Stimulated activated CD8-positive, alpha-beta memory T cell treated with anti-CD3 and anti-CD28 coated beads, Interleukin-12 subunit alpha, Interleukin-12 subunit beta, amount 100 ng/mL, for 24 hours (primary cell): Measurements from ENCODE around the gene MPO.

ENCODE experiments used
- DNase-seq: peaks from one replicate; pipeline ENCODE4 v3.0.0-alpha.2; 2020; ENCODE audit errors: extremely low read depth

Gene MPO

GRCh38 chr17:58236394-58236793 lies 44.3 kb downstream of the MPO start:
- DNase-seq: no peak

GRCh38 chr17:58235821-58236220 lies 44.9 kb downstream of the MPO start:
- no peak for DNase-seq

GRCh38 chr17:58234512-58234911 lies 46.2 kb downstream of the MPO start:
- DNase-seq: no peak

- no peak for DNase-seq
Measured at GRCh38 chr17:58233543-58233942, 47.2 kb downstream of the MPO start.

GRCh38 chr17:58232707-58233156 lies 48.0 kb downstream of the MPO start:
- DNase-seq: no peak

GRCh38 chr17:58231641-58232040 lies 49.1 kb downstream of the MPO start:
- no peak for DNase-seq

GRCh38 chr17:58229881-58230280 lies 50.9 kb downstream of the MPO start:
- no peak for DNase-seq

- no peak for DNase-seq
Measured at GRCh38 chr17:58229384-58229783, 51.4 kb downstream of the MPO start.

GRCh38 chr17:58228679-58229078 lies 52.1 kb downstream of the MPO start:
- no peak for DNase-seq

- no peak for DNase-seq
Measured at GRCh38 chr17:58227733-58228132, 53.0 kb downstream of the MPO start.

GRCh38 chr17:58224315-58224714 lies 56.4 kb downstream of the MPO start:
- DNase-seq: no peak
